Panc1 (cell line): ENCODE measurements around the gene STARD9. TPM values are rescaled to one million over a fixed set of nuclear protein-coding genes. Genes with fewer than 3 reads are reported as not detected.

Experiments
- ATAC-seq: fragments of 200-7000 bp; cut with Tn5 transposase; 2 replicates; pipeline ENCODE4 v1.9.1; 2020; ENCODE audit warnings: mild to moderate bottlenecking, moderate library complexity
- BruUV-seq: library from RNA; stranded (reverse); fragments of 400-500 nt; replicated peaks from 2 replicates; lab custom pipeline; 2021; lab: Mats Ljungman, UMichigan
- CTCF ChIA-PET: fragments of 300-600 bp; sonication (Branson Sonifier 250); formaldehyde crosslinking; loops from one replicate; lab custom pipeline; 2022; ENCODE audit warnings: antibody characterized with exemption; lab: Charles Lee
- POLR2A ChIA-PET: fragments of 300-600 bp; sonication (Branson Sonifier 250); formaldehyde crosslinking; loops from one replicate; lab custom pipeline; 2022; ENCODE audit warnings: antibody characterized with exemption; lab: Charles Lee
- DNase-seq: peaks from one replicate; pipeline ENCODE4 v3.0.0-alpha.2; 2010; ENCODE audit warnings: low read depth, low spot score
- H3K27ac ChIP-seq: 2 replicates; pipeline ENCODE4 v1.5.1; 2011; ENCODE audit warnings: mild to moderate bottlenecking, low read length, inconsistent platforms
- H3K27me3 ChIP-seq: fragments of 200-500 bp; sonication (Bioruptor generic); 2 replicates; pipeline ENCODE4 v1.6.0; 2014; ENCODE audit warnings: low read length, inconsistent platforms; ENCODE audit not compliant: control insufficient read depth, insufficient read depth
- H3K36me3 ChIP-seq: fragments of 200-500 bp; sonication (Bioruptor generic); 2 replicates; pipeline ENCODE4 v1.5.1; 2014; ENCODE audit warnings: inconsistent platforms, mild to moderate bottlenecking, low read length, moderate library complexity; ENCODE audit not compliant: control insufficient read depth, insufficient read depth
- H3K4me1 ChIP-seq: 2 replicates; pipeline ENCODE4 v1.5.1; 2011; ENCODE audit warnings: inconsistent platforms, mild to moderate bottlenecking, low read length, moderate library complexity; ENCODE audit not compliant: control insufficient read depth, insufficient read depth
- H3K4me3 ChIP-seq, 2 experiments: 2 replicates each; pipeline ENCODE4 v1.5.1; 2011 to 2012; ENCODE audit warnings: low read depth in 2 of 2, low read length in 2 of 2, mild to moderate bottlenecking in 2 of 2, inconsistent platforms in 1 of 2, moderate library complexity in 1 of 2
- H3K9me3 ChIP-seq: fragments of 200-500 bp; sonication (Bioruptor generic); 2 replicates; pipeline ENCODE4 v1.5.1; 2014; ENCODE audit warnings: low read depth, mild to moderate bottlenecking, inconsistent platforms, low read length, moderate library complexity; ENCODE audit not compliant: control insufficient read depth, insufficient read depth
- CTCF ChIP-seq: fragments of 450-650 bp; IDR thresholded peaks from 2 replicates; pipeline ENCODE4 v1.5.1; 2017; ENCODE audit warnings: mild to moderate bottlenecking
- POLR2AphosphoS5 ChIP-seq: IDR thresholded peaks from 2 replicates; pipeline ENCODE4 v1.6.1; 2012; ENCODE audit warnings: mild to moderate bottlenecking, low read depth, low read length, moderate library complexity
- SIN3A ChIP-seq: IDR thresholded peaks from 2 replicates; pipeline ENCODE4 v1.6.1; 2012; ENCODE audit warnings: low read depth, mild to moderate bottlenecking, low read length, moderate library complexity, borderline replicate concordance; ENCODE audit not compliant: insufficient read depth
- TCF7L2 ChIP-seq: IDR thresholded peaks from 2 replicates; pipeline ENCODE4 v1.6.1; 2011; ENCODE audit warnings: mild to moderate bottlenecking, low read depth, low read length, inconsistent platforms
- in situ Hi-C: cut with HindIII; loops from 2 replicates; pipeline ENCODE4 v1.10.0; 2016; ENCODE audit warnings: low sequenced_read_pairs, low pct_unique_long_range_greater_than_20kb
- intact Hi-C: fragments of 100-400 bp; cut with micrococcal nuclease; formaldehyde crosslinking; loops from one replicate; pipeline ENCODE4 v1.10.0; 2022; ENCODE audit not compliant: unreplicated experiment
- total RNA-seq: library from RNA; stranded (reverse); gene quantifications from one replicate; pipeline ENCODE4 v1.2.1, GENCODE V29; 2021; ENCODE audit not compliant: unreplicated experiment
- TF ChIP-seq, protein P1 (sequence below), 2 experiments: IDR thresholded peaks; 2 replicates each; pipeline ENCODE4 v1.6.1; 2011 to 2012; ENCODE audit warnings: low read depth in 2 of 2, control low read depth in 1 of 2, low read length in 1 of 2, mild to moderate bottlenecking in 1 of 2, moderate library complexity in 1 of 2; ENCODE audit not compliant: insufficient read depth in 1 of 2

Gene STARD9
- total RNA-seq, 1 experiment from 2014 or later, result 13.4 TPM

- POLR2A ChIA-PET, result no interaction called here
- CTCF ChIA-PET, result no interaction called here
- ATAC-seq, result no peak
- TF ChIP-seq POLR2AphosphoS5 (no peak), CTCF (no peak), TCF7L2 (no peak)
- TF ChIP-seq, protein P1, sequence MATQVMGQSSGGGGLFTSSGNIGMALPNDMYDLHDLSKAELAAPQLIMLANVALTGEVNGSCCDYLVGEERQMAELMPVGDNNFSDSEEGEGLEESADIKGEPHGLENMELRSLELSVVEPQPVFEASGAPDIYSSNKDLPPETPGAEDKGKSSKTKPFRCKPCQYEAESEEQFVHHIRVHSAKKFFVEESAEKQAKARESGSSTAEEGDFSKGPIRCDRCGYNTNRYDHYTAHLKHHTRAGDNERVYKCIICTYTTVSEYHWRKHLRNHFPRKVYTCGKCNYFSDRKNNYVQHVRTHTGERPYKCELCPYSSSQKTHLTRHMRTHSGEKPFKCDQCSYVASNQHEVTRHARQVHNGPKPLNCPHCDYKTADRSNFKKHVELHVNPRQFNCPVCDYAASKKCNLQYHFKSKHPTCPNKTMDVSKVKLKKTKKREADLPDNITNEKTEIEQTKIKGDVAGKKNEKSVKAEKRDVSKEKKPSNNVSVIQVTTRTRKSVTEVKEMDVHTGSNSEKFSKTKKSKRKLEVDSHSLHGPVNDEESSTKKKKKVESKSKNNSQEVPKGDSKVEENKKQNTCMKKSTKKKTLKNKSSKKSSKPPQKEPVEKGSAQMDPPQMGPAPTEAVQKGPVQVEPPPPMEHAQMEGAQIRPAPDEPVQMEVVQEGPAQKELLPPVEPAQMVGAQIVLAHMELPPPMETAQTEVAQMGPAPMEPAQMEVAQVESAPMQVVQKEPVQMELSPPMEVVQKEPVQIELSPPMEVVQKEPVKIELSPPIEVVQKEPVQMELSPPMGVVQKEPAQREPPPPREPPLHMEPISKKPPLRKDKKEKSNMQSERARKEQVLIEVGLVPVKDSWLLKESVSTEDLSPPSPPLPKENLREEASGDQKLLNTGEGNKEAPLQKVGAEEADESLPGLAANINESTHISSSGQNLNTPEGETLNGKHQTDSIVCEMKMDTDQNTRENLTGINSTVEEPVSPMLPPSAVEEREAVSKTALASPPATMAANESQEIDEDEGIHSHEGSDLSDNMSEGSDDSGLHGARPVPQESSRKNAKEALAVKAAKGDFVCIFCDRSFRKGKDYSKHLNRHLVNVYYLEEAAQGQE (IDR thresholded peaks at IDR 0.05; ENCODE audit: insufficient read depth in 1 of 2, low read depth in 2 of 2, low read length in 1 of 2), result no peak
- Histone ChIP-seq H3K9me3 (no peaks in the 10 kb centered on the region), H3K4me1 (no peaks in the 10 kb centered on the region), H3K27ac (no peak overlapping the region), H3K36me3 (no peaks in the 10 kb centered on the region), H3K27me3 (no peaks in the 10 kb centered on the region), H3K4me3 (no peak overlapping the region)
- no TSS peak for BruUV-seq
- intact Hi-C loops, result no loop called here
- no peak for DNase-seq
- in situ Hi-C loops, result no loop called here
Measured at GRCh38 chr15:42665827-42666226, 90.4 kb downstream of the STARD9 start.

DNA sequence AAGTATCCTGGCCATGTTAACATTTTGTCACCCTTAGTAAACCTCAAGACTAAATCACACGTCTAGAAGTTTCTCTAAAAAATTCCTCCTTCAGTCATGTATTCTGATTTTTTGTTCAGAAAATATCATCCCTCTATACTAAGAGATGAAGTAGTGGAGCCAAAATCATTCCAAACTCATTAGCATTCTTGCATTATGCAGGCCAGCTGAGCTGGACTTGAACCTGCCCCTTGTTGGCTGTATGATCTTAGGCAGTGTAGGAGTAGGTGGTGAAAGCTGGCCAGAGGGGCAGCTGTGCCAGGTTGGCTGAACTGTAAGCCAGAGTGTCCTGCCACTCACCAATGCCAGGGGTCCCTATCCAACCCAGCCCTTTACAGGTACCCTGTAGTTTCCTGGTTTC, 92.4 kb downstream of the STARD9 start:
- ChIA-PET POLR2A (no interaction called here), CTCF (interaction anchor here (0.9 kb wide), 1 partner anchor 585 kb away, joined by 3 read pairs; no protein-coding TSS in a partner anchor)
- no peak for TF ChIP-seq TCF7L2
- TF ChIP-seq, protein P1 (IDR thresholded peaks at IDR 0.05; ENCODE audit: insufficient read depth in 1 of 2, low read depth in 2 of 2, low read length in 1 of 2), result no peak
- TF ChIP-seq SIN3A, result no peak
- no peak for TF ChIP-seq POLR2AphosphoS5
- no peak for TF ChIP-seq CTCF
- in situ Hi-C loops, result no loop called here
- H3K27ac ChIP-seq, result no peak overlapping the region
- no peak overlapping the region for H3K4me3 ChIP-seq
- no peak for ATAC-seq
- H3K4me1 ChIP-seq, result no peaks in the 10 kb centered on the region
- no peaks in the 10 kb centered on the region for H3K9me3 ChIP-seq
- no peak for DNase-seq
- BruUV-seq, result no TSS peak
- H3K27me3 ChIP-seq, result no peaks in the 10 kb centered on the region
- H3K36me3 ChIP-seq, result no peaks in the 10 kb centered on the region
- intact Hi-C loops, result no loop called here
